Mesenteric fat pad (tissue), 1 donor: Measurements from ENCODE around the gene GTF2H4. TPM values are rescaled to one million over a fixed set of nuclear protein-coding genes. Genes with fewer than 3 reads are reported as not detected.

Experiments
- DNase-seq: peaks from one replicate; pipeline ENCODE4 v3.0.0-alpha.2; 2020; ENCODE audit warnings: low spot score
- microRNA-seq: library from miRNA; unstranded; fragments of <30 nt; microRNA quantifications from one replicate; pipeline ENCODE4 v1.2.0, GENCODE V29; 2020; ENCODE audit warnings: borderline number of aligned reads
- total RNA-seq: library from RNA; stranded (reverse); fragmentation: NEBNext Ultra II Directional; extraction: Animal tissue kit (Norgen Biotek cat#: 25700); gene quantifications from one replicate; pipeline ENCODE4 v1.2.1, GENCODE V29; 2021
- donor health status: DM: yes; HTN: yes; CAD: no.

Gene GTF2H4
- total RNA-seq, 1 donor from 2014 or later: 44.4 TPM

GRCh38 chr6:30951907-30952469 lies 44.0 kb downstream of the GTF2H4 start:
- no peak for DNase-seq

- no peak for DNase-seq
Observed at GRCh38 chr6:30954631-30955366, 46.8 kb downstream of the GTF2H4 start.

- peak; percentile 95 for DNase-seq
Observed at GRCh38 chr6:30955367-30956042, 47.5 kb downstream of the GTF2H4 start.

GRCh38 chr6:30957716-30958115 lies 49.7 kb downstream of the GTF2H4 start:
- DNase-seq: no peak

- no peak for DNase-seq
Observed at GRCh38 chr6:30960907-30961673, 53.1 kb downstream of the GTF2H4 start.

- no peak for DNase-seq
Observed at GRCh38 chr6:30962716-30963115, 54.7 kb downstream of the GTF2H4 start.

- no peak for DNase-seq
Observed at GRCh38 chr6:30963641-30964040, 55.6 kb downstream of the GTF2H4 start.

Small RNAs within 50 kb of the gene (microRNA-seq; reads per million reads assigned to microRNA genes)
- 3.6 reads per million for gene MIR4640

Other genes starting within 250 kb of the GTF2H4 start
- gene DHX16, start 235.2 kb upstream of the GTF2H4 start, total RNA-seq: 27.2 TPM
- gene PPP1R18, start 221.6 kb upstream of the GTF2H4 start, total RNA-seq: 87.0 TPM
- 7.3 TPM for gene NRM, start 217.2 kb upstream of the GTF2H4 start, total RNA-seq
- gene MDC1, start 190.9 kb upstream of the GTF2H4 start, total RNA-seq: 19.8 TPM
- 452 TPM for gene TUBB, start 187.9 kb upstream of the GTF2H4 start, total RNA-seq
- gene FLOT1, start 165.5 kb upstream of the GTF2H4 start, total RNA-seq: 190 TPM
- 146 TPM for gene IER3, start 163.7 kb upstream of the GTF2H4 start, total RNA-seq
- 82.1 TPM for gene DDR1, start 23.7 kb upstream of the GTF2H4 start, total RNA-seq
- gene VARS2, start 6.0 kb downstream of the GTF2H4 start, total RNA-seq: 23.5 TPM
- gene SFTA2, start 24.0 kb downstream of the GTF2H4 start, total RNA-seq: not detected
- gene MUCL3, start 32.8 kb downstream of the GTF2H4 start, total RNA-seq: not detected
- not detected for gene MUC21, start 75.5 kb downstream of the GTF2H4 start, total RNA-seq
- not detected for gene MUC22, start 102.3 kb downstream of the GTF2H4 start, total RNA-seq
- not detected for gene C6orf15, start 204.4 kb downstream of the GTF2H4 start, total RNA-seq
- 0.45 TPM for gene PSORS1C1, start 206.6 kb downstream of the GTF2H4 start, total RNA-seq
- gene CDSN, start 212.2 kb downstream of the GTF2H4 start, total RNA-seq: not detected
- gene PSORS1C2, start 230.9 kb downstream of the GTF2H4 start, total RNA-seq: not detected
- gene CCHCR1, start 249.6 kb downstream of the GTF2H4 start, total RNA-seq: 8.4 TPM